DND-41 (cell line): Measurements from ENCODE around the gene ZFHX3.

Source experiments
- EZH2 ChIP-seq: IDR thresholded peaks from 3 replicates; pipeline ENCODE4 v1.6.1; 2012; ENCODE audit warnings: borderline replicate concordance, low read depth, mild to moderate bottlenecking, moderate library complexity, low read length, inconsistent platforms; ENCODE audit not compliant: severe bottlenecking
- TF ChIP-seq, protein P1 (sequence below): IDR thresholded peaks from 2 replicates; pipeline ENCODE4 v1.5.1; 2012; ENCODE audit warnings: borderline replicate concordance, low read length, moderate library complexity, mild to moderate bottlenecking; ENCODE audit not compliant: poor library complexity, severe bottlenecking; ENCODE audit errors: extremely low read depth

DNA sequence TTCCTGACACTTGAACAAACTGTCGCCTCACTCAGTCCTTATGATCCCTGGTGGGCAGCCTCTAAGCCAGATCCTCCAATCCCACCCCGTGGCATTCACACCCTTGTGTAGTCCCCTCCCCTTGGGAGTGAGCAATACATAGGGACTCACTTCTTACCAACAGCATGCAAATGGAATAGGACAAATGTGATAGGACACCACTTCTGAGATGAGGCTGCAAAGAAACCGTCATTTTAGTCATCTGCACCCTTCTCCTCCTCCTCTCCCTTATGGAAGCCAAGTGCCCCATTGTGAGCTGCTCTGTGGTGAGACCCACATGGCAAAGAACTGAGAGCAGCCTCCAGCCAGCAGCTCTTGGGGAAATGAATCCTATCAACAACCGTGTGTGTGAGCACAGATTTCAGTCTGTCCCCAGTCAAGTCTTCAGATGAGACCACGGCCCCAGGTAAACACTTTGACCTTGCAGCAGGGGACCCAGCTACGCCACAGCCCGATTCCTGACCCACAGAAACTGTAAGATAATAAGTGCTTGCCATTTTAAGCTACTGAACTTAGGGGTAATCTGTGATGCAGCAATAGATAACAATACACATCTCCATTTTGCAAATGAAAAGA lies 46.9 kb downstream of the ZFHX3 start:
- TF ChIP-seq, protein P1, sequence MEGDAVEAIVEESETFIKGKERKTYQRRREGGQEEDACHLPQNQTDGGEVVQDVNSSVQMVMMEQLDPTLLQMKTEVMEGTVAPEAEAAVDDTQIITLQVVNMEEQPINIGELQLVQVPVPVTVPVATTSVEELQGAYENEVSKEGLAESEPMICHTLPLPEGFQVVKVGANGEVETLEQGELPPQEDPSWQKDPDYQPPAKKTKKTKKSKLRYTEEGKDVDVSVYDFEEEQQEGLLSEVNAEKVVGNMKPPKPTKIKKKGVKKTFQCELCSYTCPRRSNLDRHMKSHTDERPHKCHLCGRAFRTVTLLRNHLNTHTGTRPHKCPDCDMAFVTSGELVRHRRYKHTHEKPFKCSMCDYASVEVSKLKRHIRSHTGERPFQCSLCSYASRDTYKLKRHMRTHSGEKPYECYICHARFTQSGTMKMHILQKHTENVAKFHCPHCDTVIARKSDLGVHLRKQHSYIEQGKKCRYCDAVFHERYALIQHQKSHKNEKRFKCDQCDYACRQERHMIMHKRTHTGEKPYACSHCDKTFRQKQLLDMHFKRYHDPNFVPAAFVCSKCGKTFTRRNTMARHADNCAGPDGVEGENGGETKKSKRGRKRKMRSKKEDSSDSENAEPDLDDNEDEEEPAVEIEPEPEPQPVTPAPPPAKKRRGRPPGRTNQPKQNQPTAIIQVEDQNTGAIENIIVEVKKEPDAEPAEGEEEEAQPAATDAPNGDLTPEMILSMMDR, result no peak
- TF ChIP-seq EZH2, result no peak
